Cardiac septum (tissue), 1 donor: Measurements from ENCODE around the gene FUOM. TPM values are rescaled to one million over a fixed set of nuclear protein-coding genes. Genes with fewer than 3 reads are reported as not detected.
"Not testable (repeated sequence)": the region's sequence is repeated elsewhere in the genome, so short reads cannot be mapped to it uniquely, and the experiment has no call there.

Source experiments
- DNase-seq: peaks from one replicate; pipeline ENCODE4 v3.0.0-alpha.2; 2020; ENCODE audit warnings: low spot score
- intact Hi-C: fragments of 100-400 bp; cut with DNase I; formaldehyde crosslinking; loops from one replicate; pipeline ENCODE4 v1.14.0; 2022
- total RNA-seq: library from RNA; stranded (reverse); fragmentation: NEBNext Ultra II Directional; extraction: Animal tissue kit (Norgen Biotek cat#: 25700); gene quantifications from one replicate; pipeline ENCODE4 v1.2.1, GENCODE V29; 2021
- donor health status: DM: no; HTN: no; CAD: no.

The FUOM gene
- total RNA-seq, 1 donor from 2014 or later = 6.1 TPM

DNA sequence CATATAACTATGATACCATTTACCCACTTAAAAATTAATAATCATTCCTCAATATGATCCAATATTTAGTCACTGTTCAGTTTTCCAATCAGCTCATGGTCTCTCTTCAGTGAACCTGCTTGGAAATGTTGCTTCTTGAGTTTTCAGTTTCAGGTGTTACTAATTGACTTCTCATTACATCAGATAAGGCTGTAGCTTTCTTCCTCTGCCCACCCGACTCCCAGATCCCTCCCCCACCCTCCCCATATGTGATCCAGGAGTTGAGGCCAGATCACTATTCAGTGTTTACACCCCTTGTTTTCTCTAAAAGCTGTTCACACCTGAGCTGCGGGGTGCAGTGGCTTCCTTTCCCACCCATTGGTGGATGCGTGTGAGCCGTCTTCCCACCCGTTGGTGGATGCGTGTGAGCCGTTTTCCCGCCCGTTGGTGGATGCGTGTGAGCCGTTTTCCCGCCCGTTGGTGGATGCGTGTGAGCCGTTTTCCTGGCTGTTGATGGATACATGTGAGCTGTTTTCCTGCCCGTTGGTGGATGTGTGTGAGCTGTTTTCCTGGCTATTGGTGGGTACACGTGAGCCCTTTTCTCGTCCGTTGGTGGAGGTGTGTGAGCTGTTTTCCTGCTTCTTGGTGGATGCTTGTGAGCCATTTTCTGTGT, 32.9 kb upstream of the FUOM start:
- intact Hi-C loops = no loop called here
- DNase-seq = no peak

DNA sequence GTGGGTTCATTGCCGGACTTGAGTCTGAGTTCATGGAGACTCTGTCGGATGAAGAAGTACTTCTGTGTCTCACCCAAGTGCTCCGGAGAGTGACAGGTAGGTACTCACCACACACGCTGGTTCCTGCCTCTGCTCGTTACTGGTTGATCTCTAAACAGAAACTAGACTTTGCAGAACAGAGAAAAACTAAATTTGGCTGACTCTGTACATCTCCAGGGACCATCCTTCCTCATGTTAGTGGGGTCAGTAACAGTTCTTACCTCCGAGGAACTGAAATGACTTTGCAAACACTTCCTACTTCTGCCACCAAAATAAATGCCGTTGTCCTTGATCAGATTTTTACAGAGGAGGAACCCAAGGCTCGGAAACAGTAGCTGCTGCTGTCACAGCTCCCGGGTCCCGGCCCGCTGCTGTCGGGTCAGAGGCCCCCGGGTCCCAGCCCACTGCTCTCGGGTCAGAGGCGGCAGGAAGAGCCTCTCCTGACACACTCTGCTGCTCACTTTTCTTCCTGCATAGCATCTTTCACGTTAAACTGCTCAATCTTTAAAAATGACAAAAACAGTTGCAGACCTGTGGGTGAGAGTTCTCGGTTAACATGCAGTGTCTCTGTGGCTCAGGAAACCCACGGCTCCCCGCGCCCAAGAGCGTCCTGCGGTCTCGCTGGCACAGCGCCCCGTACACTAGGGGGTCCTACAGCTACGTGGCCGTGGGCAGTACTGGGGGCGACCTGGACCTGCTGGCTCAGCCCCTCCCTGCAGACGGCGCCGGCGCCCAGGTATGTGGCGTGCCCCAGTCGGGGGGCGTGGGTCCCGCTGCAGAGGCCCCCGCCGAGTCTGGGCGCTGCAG, 31.4 kb upstream of the FUOM start:
- peak; percentile 75 for DNase-seq
- intact Hi-C loops = no loop called here

- peak; percentile 46 for DNase-seq
- intact Hi-C loops = no loop called here
These were observed 30.6 kb upstream of the FUOM start for GRCh38 chr10:133388236-133388972.

- intact Hi-C loops = not testable (repeated sequence)
- peak; percentile 22 for DNase-seq
These were observed 29.1 kb upstream of the FUOM start for GRCh38 chr10:133386951-133387350.

GRCh38 chr10:133385214-133385613, 27.4 kb upstream of the FUOM start:
- no peak for DNase-seq
- intact Hi-C loops = no loop called here

- DNase-seq = no peak
- intact Hi-C loops = no loop called here
These were observed 26.3 kb upstream of the FUOM start for GRCh38 chr10:133384071-133384470.

GRCh38 chr10:133383551-133383950, 25.7 kb upstream of the FUOM start:
- DNase-seq = no peak
- intact Hi-C loops = no loop called here

- DNase-seq = no peak
- intact Hi-C loops = no loop called here
These were observed 23.2 kb upstream of the FUOM start for GRCh38 chr10:133381036-133381435.

DNA sequence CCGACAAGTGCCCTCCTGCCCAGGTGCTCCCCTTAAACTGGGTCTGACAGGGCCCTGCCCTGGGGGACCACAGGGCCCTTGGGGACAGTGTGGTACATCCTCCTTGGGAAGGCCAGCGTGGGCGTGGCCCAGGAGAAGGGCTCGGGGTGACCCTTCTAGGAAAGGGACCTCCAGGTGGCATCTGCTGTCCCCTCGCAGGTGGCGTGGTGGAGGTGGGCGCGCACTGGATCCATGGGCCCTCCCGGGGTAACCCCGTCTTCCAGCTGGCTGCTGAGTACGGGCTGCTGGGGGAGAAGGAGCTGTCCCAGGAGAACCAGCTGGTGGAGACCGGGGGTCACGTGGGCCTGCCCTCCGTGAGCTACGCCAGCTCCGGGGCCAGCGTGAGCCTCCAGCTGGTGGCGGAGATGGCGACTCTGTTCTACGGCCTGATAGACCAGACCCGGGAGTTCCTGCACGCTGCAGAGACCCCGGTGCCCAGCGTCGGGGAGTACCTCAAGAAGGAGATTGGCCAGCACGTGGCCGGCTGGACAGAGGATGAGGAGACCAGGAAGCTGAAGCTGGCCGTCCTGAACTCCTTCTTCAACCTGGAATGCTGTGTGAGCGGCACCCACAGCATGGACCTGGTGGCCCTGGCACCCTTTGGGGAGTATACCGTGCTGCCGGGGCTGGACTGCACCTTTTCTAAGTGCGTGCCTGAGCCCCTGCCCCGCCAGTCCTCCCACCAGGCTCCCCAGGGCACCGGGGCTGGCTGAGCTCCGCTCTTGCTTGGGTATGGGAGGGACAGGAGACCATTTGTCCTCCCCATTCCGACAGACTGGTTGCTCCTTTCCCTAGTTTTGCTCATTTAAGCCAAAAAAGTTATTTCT, 22.2 kb upstream of the FUOM start:
- no peak for DNase-seq

DNA sequence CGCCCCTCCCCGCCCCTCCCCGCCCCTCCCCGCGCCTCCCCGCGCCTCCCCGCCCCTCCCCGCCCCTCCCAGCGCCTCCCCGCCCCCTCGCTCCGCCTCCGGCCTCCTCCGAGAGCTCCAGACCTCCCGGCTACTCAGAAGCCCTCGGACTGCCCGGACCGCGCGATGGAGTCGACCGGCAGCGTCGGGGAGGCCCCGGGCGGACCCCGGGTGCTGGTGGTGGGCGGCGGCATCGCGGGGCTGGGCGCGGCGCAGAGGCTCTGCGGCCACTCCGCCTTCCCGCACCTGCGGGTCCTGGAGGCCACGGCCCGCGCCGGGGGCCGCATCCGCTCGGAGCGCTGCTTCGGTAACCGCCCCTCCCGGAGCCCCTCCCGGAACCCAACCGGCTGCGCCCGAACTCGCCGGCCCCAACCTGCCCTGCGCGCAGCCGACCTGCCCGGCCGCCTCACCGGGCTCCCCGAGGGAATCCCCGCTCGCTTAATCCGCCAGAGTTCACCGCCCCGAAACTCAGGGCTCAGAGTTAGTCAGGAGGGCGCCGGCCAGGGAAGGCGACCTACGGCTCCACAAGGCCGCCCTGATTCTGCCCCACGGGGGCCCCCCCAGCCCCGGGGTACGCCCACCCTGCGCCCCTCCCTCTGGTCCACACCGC, 21.5 kb upstream of the FUOM start, which contains the start of gene PAOX:
Gene PAOX (plus strand): TSS at position 111 of the 649 bp plus-strand sequence. CDS start 55 bp downstream, at position 166.
- peak; percentile 90 for DNase-seq

More for the DNA sequence above, 22.2 kb upstream of the FUOM start:
- intact Hi-C loops = no loop called here

GRCh38 chr10:133378251-133379096, 20.7 kb upstream of the FUOM start:
- peak; percentile 82 for DNase-seq
- intact Hi-C loops = no loop called here

More for the DNA sequence above, 21.5 kb upstream of the FUOM start, which contains the start of gene PAOX:
- intact Hi-C loops = no loop called here

DNA sequence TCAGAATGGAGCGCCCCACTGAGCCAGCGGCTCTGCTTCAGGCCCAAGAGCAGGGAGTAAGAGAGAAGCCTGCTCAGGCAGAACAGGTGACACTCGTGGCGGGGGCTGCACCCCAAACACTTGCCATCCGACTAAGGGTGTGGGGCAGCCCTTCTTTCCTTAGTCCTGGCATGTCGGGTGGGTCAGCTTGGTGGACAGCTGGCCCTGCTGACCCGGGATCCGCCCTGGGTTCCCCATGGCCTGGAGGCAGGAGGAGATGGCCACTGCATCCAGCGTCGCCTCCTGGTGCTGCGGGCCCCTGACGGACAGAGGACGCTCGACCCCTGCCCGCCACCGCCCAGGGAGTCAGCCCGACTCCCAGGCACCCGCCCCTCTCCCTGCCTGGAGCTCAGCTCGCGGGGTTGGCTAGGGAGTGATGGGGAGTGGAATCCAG, 20.0 kb upstream of the FUOM start:
- intact Hi-C loops = no loop called here
- no peak for DNase-seq

DNA sequence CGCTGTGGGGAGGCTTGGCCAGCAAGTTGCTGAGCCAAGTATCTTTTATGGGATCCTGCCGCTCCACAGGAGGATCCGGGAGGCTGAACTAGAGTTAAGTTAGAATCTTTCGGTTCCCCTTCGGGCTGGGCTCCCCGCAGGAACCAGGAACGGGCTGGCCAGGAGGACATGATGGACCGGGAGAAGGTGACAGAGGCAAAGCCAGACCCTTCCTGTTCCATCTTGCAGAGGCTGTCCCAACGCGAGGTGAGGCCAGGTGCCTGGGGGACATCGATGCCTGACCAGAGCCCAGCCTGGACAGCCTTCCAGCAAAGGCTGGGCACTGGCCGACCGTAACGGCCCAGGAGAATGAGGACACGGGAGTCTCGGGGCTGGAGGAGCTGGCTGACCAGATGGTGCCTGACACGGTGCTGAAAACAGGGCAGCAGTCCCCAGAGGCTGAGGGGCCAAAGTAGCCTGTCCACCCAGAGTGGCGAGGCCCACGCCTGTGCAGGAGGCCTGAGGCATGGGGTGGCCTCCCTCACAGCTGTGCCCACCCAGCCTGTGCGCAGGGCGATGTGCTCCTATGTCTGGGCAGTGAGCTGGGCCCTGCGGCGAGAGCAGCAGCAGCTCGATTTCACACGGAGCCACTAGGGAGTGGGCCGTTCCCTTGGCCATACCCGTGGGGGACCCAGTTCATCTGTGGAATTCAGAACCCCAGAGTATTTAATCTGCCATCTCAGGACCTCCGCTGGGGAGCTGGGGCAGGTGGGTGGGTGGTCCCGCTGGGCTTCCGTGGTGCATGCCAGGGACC, 19.4 kb upstream of the FUOM start:
- intact Hi-C loops = no loop called here
- DNase-seq = no peak

GRCh38 chr10:133376183-133376582, 18.4 kb upstream of the FUOM start:
- intact Hi-C loops, DNase-seq: not testable (repeated sequence)

- intact Hi-C loops = no loop called here
- DNase-seq = no peak
These were observed 17.7 kb upstream of the FUOM start for GRCh38 chr10:133375357-133376115.
